Body of pancreas (tissue), 4 donors: ENCODE measurements around the gene ZFX. TPM values are rescaled to one million over a fixed set of nuclear protein-coding genes. Genes with fewer than 3 reads are reported as not detected.

Experiments
- ATAC-seq: fragments of 150-250 bp; one replicate; pipeline ENCODE4 v1.9.1; 2016
- DNase-seq, 4 donors: peaks; one replicate each; pipeline ENCODE4 v3.0.0-alpha.2; 2019
- H3K27ac ChIP-seq, 4 donors: fragments of 200-600 bp; sonication (generic); 1 replicate in 3 of 4; 2 replicates in 1 of 4; pipeline versions ENCODE4 v1.5.1 to v1.6.1; 2016 to 2019; ENCODE audit warnings: mild to moderate bottlenecking in 1 of 4, mixed read lengths in 1 of 4, moderate library complexity in 1 of 4
- H3K27me3 ChIP-seq, 2 donors: fragments of 200-600 bp; sonication (generic); one replicate each; pipeline ENCODE4 v1.6.0; 2016; ENCODE audit warnings: mild to moderate bottlenecking in 1 of 2
- H3K36me3 ChIP-seq, 2 donors: fragments of 200-600 bp; sonication (generic); replicated peaks in 1 of 2; 2 replicates each; pipeline ENCODE4 v1.5.1; 2016; ENCODE audit warnings: low read depth in 2 of 2; ENCODE audit not compliant: insufficient read depth in 1 of 2
- H3K4me1 ChIP-seq: fragments of 200-600 bp; sonication (generic); one replicate; pipeline ENCODE4 v1.6.0; 2016
- H3K4me3 ChIP-seq, 2 donors: fragments of 200-600 bp; sonication (generic); 1 replicate in 1 of 2; 2 replicates in 1 of 2; pipeline ENCODE4 v1.5.1; 2016 to 2019
- H3K9me3 ChIP-seq, 3 donors: fragments of 200-600 bp; sonication (generic); 1 replicate in 2 of 3; 2 replicates in 1 of 3; pipeline ENCODE4 v1.5.1; 2016
- CTCF ChIP-seq, 7 experiments: fragments of 450-650 bp in 4 of 7; fragments of 200-600 bp in 3 of 7; sonication (generic) in 3 of 7; IDR thresholded peaks; one replicate each; pipeline ENCODE4 v1.5.1; 2016 to 2019; ENCODE audit warnings: antibody characterized with exemption in 7 of 7
- POLR2A ChIP-seq, 3 donors: fragments of 450-650 bp; IDR thresholded peaks; one replicate each; pipeline ENCODE4 v1.6.1; 2016; ENCODE audit warnings: antibody characterized with exemption in 3 of 3, mild to moderate bottlenecking in 2 of 3
- WGBS, 2 donors: methylation state at CpG; one replicate each; pipeline ENCODE4 v1.1.5; 2017; 5-methylcytosine and 5-hydroxymethylcytosine counted together
- intact Hi-C: fragments of 100-400 bp; cut with DNase I; formaldehyde crosslinking; loops from one replicate; pipeline ENCODE4 v1.15.1; 2023
- total RNA-seq, 2 donors: library from RNA; depleted of rRNA; stranded (reverse); fragments of >200 nt; gene quantifications; one replicate each; pipeline ENCODE4 v1.1.0, GENCODE V29; 2016

The ZFX gene
- total RNA-seq, 2 donors from 2014 or later, result 23.4 to 28.3 TPM

- Histone ChIP-seq H3K27me3 (no peaks in the 10 kb centered on the region), H3K4me1 (peaks cover 14% of the 10 kb centered on the region), H3K36me3 (no peaks in the 10 kb centered on the region), H3K27ac (peak overlapping the region; percentile 40 to 73 (median 56)), H3K9me3 (no peaks in the 10 kb centered on the region), H3K4me3 (no peak overlapping the region)
- TF ChIP-seq CTCF (IDR thresholded peaks at IDR 0.05) (no peak), POLR2A (IDR thresholded peaks at IDR 0.05) (no peak)
- DNase-seq (peak; percentile 20 to 56 (median 38)), ATAC-seq (peak; percentile 79)
- WGBS, 2 donors, result 48 to 53% methylated on average over 7 to 10 of the region's 10 CpGs
- intact Hi-C loops, result no loop called here
Observed at GRCh38 chrX:24229400-24229879, 79.9 kb downstream of the ZFX start.

GRCh38 chrX:24229976-24230375 lies 80.4 kb downstream of the ZFX start:
- DNase-seq (peak; percentile 34 to 70 (median 64)), ATAC-seq (peak; percentile 86)
- H3K27me3 ChIP-seq, result no peaks in the 10 kb centered on the region
- no peaks in the 10 kb centered on the region for H3K36me3 ChIP-seq
- H3K9me3 ChIP-seq, result no peaks in the 10 kb centered on the region
- H3K4me1 ChIP-seq, result peaks cover 14% of the 10 kb centered on the region
- peak overlapping the region; percentile 40 to 73 (median 56) for H3K27ac ChIP-seq
- no peak for TF ChIP-seq CTCF (IDR thresholded peaks at IDR 0.05)
- no peak for TF ChIP-seq POLR2A (IDR thresholded peaks at IDR 0.05)
- intact Hi-C loops, result no loop called here
- H3K4me3 ChIP-seq, result no peak overlapping the region
- WGBS, 2 donors, result 28 to 47% methylated on average over 3 of the region's 3 CpGs

DNA sequence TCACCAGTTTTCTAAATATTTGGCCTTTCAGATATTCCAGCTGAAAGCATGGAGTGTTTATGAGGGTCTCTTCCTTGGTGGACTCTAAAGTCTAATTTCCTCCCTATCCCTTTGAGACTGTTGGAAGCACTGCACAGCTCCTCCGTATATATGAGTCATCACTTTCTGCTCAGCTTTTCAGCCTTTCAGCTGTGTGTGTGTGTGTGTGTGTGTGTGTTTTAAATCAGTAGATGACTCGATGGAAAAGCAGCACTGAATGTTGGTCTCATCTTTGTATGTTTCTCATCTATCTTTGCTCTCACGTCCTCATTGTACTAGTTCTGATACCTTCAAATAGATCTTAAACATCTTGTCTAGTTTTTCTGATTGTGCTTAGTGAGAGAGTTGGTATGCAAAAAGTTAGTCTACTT lies 81.6 kb downstream of the ZFX start:
- peak; percentile 73 for ATAC-seq

DNA sequence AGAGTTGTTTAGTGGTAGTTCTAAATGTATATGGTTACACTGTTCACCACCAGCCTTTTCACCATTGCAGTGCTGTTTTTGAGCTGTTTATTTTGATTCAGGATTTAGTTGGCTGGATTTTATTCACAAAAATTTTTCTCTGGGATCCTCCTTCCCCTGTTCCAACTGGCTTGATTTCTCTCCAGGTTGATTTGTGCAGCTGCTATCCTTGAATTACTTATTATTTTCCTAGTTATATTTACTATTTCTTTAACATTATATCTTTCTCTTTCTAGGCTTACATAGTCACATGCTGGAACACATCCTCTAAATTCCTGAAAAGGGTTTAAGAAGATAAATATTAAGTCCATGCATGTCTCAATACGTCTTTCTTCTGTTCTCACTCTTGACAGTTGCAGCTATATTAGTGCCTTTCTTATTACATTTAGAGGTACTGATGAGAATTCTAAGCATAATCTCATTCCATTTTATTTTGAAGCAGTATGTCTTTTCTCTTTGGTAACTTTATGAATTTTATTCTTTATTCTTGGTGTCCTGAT lies 82.2 kb downstream of the ZFX start:
- 13 to 46% methylated on average over 1 of the region's 1 CpG for WGBS, 2 donors
- Histone ChIP-seq H3K27ac (peak overlapping the region in 2 of 4 donors; percentile 6 to 25), H3K4me3 (no peak overlapping the region), H3K27me3 (no peaks in the 10 kb centered on the region), H3K4me1 (peaks cover 14% of the 10 kb centered on the region), H3K9me3 (no peaks in the 10 kb centered on the region), H3K36me3 (no peaks in the 10 kb centered on the region)
- DNase-seq (no peak), ATAC-seq (no peak)
- intact Hi-C loops, result no loop called here
- TF ChIP-seq CTCF (IDR thresholded peaks at IDR 0.05) (no peak), POLR2A (IDR thresholded peaks at IDR 0.05) (no peak)

More for the DNA sequence above, 81.6 kb downstream of the ZFX start:
- no peaks in the 10 kb centered on the region for H3K27me3 ChIP-seq
- peaks cover 14% of the 10 kb centered on the region for H3K4me1 ChIP-seq
- H3K27ac ChIP-seq, result peak overlapping the region in 3 of 4 donors; percentile 25 to 73 (median 43)
- peak; percentile 19 to 38 (median 24) for DNase-seq
- no peak overlapping the region for H3K4me3 ChIP-seq
- no peaks in the 10 kb centered on the region for H3K9me3 ChIP-seq
- no peak for TF ChIP-seq CTCF (IDR thresholded peaks at IDR 0.05)
- TF ChIP-seq POLR2A (IDR thresholded peaks at IDR 0.05), result no peak
- intact Hi-C loops, result no loop called here
- whole genome bisulfite sequencing, 2 donors, result 20 to 23% methylated on average over 3 of the region's 3 CpGs
- no peaks in the 10 kb centered on the region for H3K36me3 ChIP-seq

GRCh38 chrX:24232796-24233195 lies 83.3 kb downstream of the ZFX start:
- no peak overlapping the region for H3K27ac ChIP-seq
- no peaks in the 10 kb centered on the region for H3K36me3 ChIP-seq
- no peaks in the 10 kb centered on the region for H3K27me3 ChIP-seq
- H3K4me1 ChIP-seq, result peaks cover 14% of the 10 kb centered on the region
- H3K4me3 ChIP-seq, result no peak overlapping the region
- ATAC-seq (no peak), DNase-seq (no peak)
- intact Hi-C loops, result no loop called here
- H3K9me3 ChIP-seq, result no peaks in the 10 kb centered on the region
- TF ChIP-seq POLR2A (IDR thresholded peaks at IDR 0.05), result no peak
- TF ChIP-seq CTCF (IDR thresholded peaks at IDR 0.05), result no peak
